GM18505 (cell line): ENCODE data around the gene GNG2.
A peak's percentile ranks its signal among the peaks of the same experiment; 100 is the strongest.

Experiments used
- ATAC-seq: cut with Tn5 transposase; IDR thresholded peaks from one replicate; pipeline ENCODE4 v1.9.1; 2021; ENCODE audit not compliant: unreplicated experiment
- POLR2A ChIP-seq: IDR thresholded peaks from 4 replicates; pipeline ENCODE4 v1.6.1; 2011; ENCODE audit warnings: borderline replicate concordance; ENCODE audit not compliant: insufficient read depth, insufficient read length; ENCODE audit errors: extremely low read depth

GNG2 gene

DNA sequence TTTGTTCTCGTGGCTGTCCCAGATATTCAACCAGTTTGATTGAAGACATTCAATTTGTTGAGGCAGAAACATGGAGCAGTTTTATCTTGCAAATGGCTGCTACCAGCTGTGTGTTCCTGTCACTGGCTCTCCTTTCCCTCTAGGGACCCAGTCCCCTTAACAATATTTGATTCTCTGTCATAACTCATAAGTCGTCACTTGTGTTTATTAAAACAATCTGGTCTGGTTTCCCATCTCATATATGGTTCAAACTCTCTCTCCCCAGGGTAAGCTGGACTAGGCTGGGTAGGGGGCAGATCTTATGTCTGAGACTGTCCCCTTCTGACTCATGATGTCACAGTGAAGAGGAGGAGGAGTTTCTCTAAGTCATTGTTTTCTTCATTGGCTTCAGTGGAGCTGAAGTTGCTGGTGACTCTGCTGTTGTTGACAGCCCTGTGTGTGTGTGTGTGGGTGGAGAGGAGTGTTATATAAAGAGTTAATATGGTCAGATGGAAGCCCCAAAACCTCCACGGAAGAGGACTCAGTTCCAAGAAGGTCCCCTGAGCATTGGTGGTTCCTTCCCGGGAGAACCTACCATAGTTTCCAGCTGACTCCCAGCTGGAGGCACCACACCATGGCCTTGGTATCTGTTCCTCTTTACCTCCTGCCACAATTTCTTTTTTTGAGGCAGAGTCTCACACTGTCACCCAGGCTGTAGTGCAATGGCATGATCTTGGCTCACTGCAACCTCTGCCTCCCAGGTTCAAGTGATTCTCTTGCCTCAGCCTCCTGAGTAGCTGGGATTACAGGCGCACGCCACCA, 16.1 kb upstream of the GNG2 start:
- peak; percentile 40 for ATAC-seq
- TF ChIP-seq POLR2A, result no peak

DNA sequence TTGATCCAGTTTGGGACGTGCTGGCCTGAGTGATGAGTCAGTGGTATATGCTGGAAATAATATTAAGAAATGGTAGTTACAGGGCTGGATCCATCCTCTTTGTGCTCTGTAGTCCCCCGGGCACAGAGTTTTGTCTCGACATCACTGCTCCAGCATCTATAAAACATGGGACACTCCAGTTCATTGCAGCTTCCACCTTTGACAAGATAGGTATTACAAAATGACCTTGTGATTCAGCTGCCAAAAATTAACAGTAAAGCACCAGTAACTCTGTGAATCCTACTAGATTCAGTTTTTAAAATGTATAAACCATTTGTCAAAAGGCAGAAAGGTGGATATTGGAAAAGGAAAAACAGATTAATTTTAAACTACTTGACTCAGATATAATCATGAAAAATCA, 14.6 kb upstream of the GNG2 start:
- ATAC-seq, result no peak
- no peak for TF ChIP-seq POLR2A

DNA sequence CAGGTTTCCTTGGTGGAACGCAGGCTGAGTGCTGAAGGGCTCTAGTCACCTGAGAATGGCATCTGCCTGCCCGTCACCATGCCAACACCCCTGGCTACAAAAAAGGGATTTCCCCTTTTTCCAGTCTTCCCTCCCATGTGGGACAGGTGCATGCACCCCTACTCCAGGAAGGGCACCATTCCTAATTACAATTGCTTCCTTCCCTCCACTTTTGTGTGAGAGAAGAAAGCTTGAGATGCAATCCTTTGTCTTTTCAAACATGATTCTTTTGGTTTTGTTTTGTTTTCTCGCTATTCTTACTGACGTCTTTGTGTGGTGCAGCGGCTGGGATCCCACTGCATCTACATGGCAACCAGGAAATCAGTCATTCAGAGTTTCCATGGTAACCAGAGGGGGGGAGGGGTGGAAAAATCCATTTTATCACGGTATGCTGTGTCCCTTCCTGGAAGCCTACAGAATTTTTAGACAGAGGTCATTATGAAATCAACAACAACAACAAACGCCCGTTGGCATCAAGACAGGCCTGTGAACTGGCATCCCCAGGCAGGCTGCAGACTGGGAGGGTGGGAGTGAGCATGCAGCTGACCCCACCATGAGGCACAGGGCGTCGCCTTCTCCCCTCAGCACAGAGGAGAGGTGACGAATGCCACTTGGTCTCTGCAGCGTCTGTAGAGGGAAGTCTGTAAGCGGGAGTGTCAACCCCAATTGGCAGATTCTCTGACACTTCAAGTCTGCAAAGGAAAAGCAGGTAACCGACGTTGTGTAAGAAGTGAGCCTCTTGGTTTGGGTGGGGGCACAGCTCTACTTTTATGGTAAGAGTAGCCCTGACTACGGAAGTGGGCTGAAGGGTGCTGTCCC, 13.6 kb upstream of the GNG2 start:
- ATAC-seq, result peak; percentile 75
- peak; percentile 47 for TF ChIP-seq POLR2A

DNA sequence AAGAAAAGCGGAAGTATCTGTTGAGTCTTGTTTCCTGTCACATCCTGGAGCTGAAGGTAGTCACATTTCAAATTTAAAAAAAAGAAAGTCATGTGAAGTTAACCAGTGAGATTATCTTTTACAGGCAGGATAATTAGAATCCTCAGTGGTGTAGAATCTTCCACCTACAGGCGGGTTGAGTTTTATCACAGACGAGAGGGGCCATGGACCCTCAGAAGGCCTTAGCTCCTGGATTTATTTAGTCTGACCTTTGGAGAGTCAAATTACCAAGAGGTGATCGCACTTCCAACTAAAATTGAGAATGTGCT, 13.0 kb upstream of the GNG2 start:
- no peak for ATAC-seq
- peak; percentile 1 for TF ChIP-seq POLR2A

DNA sequence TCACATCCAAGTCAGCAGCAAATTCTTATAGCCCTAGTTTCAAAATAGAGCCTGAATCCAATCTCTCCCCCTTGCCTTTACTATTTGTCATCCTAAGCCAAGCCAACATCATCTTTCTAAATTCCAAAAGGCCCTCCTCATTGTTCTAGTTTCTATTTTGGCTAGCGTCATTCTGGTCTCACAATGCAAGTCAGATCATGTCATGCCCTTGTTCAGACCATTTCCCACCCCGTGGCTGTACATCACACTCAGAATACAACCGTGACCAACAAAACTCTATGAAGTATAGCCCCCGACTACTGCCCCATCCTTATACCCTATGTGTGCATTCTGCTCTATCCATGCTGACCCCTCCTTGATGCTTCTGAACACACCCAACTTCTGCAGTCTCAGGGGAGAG, 12.3 kb upstream of the GNG2 start:
- no peak for TF ChIP-seq POLR2A
- ATAC-seq, result no peak

DNA sequence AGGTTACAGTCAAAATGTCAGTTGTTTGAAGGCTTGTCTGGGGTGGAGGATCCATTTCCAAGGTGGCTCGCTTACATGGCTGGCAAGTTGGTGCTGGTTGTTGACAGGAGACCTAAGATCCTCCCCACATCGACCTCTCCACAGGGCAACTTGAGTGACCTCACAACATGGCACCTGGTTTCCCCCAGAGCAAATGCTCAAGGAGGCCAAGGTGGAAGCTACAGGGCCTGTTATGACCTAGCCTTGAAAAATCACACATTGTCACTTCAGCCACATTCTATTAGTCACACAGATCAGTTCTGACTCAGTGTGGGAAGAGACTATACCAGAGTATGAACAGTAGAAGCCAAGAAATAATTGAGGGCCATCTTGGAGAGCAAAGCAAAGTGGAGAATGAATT, 11.3 kb upstream of the GNG2 start:
- ATAC-seq, result no peak
- no peak for TF ChIP-seq POLR2A

DNA sequence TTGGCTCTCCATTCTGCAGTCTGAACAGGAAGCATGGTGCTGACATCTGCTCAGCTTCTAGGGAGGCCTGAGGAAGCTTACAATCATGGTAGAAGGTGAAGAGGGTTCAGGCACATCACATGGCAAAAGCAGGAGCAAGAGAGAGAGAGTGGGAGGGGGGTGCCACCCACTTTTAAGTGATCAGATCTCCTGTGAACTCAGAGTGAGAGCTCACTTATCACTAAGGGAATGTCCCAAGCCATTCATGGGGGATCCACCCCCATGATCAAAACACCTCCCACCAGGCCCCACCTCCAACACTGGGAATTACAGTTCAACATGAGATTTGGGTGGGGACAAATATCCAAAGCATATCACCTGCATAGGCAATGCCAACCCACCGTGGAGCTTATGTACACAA, 9.8 kb upstream of the GNG2 start:
- no peak for TF ChIP-seq POLR2A
- ATAC-seq, result no peak

DNA sequence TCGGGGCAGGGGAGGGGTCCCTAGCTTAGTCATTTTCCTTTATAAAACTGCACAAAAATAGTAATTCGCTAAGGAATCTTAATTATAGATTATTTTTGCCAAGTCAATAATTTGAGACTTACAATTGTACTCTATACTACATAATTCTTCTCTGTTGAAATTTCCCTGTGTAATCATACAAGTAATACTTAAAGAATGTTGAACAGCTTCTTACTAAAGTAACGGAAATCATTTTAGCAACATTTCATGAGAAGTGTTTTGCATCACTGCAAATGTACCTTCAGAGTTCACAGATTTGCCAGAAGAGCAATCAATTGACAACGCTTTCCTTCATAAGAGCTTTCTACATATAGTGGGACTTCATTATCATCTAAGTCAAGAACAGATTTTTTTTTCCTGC, 7.9 kb upstream of the GNG2 start:
- no peak for TF ChIP-seq POLR2A
- ATAC-seq, result no peak

DNA sequence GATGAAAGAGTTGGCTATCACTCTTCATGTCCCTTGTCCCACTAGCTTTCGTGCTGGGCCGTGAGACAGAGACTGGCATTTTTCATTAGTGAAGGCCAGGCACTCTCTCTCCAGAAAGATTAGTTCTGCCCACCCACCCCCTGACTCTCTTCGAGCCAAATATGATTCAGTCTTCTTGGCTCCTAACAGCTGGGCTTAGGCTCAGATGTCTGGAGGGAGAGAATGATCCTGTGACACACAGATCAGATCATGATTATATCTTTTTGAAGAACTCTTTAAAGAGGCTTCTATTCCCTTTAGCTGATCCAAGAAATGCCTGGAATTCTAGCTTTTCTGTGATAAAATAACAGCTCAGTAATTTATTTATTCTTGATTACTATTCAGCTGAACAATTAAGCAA, 5.2 kb upstream of the GNG2 start:
- no peak for TF ChIP-seq POLR2A
- ATAC-seq, result no peak

DNA sequence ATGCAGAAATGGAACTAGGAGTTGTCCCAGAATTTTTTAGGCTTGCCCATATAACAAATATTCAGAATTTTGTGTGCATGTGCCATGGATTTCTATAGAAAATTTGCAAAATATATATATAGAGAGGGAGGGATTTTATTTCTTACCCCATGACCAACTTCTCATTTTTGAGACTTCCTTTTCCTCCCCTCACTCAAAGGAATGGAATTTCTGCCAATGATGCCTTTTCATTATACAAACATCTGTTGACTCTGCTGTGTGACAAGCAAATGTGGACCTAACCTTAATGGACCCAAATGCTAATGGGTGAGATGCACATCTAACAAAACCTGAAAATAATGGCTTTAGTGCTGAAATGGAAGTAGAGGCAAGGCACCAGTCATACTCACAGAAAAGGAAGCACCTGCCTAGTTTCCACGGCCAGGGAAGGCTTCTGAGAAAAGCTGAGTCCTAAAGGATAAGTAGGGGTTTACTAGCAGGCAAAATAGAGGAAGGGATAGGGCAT, 3.6 kb upstream of the GNG2 start:
- TF ChIP-seq POLR2A, result no peak
- no peak for ATAC-seq

DNA sequence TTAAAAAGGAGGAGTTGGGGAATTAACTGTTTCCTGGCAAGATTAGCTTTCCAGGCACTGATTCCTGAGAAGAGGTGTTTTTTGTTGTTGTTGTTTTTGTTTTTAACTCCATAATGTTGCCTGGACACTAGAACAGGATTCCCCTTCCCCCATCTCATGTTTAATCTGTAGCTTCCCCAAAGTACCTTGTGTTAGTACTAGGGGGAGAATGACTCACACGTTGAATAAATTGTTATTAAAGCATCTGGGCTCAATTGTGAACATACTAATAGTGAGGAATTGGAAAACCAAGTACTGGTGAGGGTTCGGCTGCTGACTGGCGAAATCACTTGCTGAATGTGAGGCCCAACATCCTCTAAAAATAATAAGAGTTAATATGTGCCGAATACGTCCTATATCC, 1.3 kb upstream of the GNG2 start:
- ATAC-seq, result no peak
- TF ChIP-seq POLR2A, result no peak

DNA sequence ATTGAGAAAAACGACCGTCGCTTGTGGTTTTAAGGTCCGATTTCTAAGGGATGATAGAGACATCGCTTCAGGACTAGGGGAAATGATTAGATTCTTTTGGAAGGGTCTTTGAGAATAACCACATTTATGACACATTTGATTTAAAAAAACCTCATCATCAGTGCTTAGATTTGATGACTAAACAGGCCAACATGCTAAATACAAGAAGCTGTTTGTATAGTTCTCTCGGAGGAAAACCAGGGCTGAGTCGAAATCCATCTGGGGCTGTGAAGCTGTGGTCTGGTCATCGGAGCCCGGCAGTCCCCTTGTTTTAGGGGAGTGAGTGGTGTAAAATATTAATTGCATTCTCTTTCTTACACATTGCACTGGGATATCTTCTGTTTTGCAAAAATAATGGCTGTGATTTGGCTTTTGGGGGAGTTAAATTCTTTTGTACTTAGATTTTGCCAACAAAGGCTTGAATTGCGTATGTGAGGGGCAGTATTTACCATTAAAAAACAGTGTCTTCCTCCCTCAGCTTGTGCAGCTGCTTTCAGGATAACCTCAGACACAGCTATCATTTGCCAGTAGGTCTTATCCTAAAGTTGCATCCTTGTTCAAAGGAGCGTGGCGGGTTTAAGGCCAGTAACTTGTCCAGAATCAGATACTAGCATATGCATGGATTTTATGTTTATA, 550 bp downstream of the GNG2 start:
- TF ChIP-seq POLR2A, result no peak
- peak; percentile 8 for ATAC-seq

DNA sequence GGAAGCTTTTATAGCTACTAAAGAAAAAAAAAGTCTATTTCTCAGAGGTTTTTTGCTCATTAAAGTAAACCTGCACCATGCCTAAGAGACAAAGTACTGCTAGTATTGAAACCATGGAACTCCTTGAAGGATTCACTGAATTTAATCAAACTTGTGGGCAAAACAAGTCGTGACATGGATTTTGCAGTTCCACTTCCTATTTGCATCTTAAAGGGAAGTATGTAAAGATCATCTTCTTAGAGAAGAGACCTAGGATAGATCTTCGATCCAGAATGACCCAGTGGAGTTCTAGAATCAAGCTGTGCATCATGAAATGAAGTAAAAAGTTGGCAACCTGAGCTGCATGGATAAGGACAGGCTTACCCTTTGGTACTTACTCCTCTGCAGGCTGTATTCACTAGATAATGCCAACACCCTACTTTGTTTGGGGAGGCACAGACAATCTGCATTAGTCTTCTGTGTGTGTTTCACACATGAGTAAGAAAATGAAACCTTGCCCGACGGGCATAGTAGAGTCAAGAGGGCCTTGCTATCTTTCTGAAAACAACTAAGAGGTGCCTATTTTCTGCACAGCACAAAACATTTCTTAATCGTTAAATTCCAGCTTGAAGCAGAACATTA, 1.9 kb downstream of the GNG2 start:
- TF ChIP-seq POLR2A, result no peak
- ATAC-seq, result no peak
